ENCODE measurements around the gene PARP12.

PARP12 gene

DNA sequence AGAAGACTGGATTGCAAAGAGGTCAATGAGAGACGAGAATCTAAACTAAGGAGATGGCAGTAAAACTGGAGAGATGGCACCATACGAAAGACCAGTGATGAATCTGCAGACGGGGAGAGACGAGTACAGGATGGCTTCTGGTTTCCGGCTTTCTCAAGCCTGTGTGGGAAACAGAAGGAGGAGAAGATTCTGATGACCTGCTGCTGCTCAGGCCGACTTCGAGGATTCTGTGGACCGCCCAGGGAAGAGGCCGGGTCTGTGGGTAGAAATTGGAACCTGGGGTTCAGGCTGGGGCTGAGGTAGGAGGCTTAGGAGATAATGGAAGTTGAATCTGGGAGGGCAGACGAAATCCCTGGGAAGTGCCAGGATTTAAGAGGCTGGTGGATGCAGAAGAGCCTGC, 48.6 kb downstream of the PARP12 start:
- no peak for DNase-seq (ENCODE audit: low read depth)

DNA sequence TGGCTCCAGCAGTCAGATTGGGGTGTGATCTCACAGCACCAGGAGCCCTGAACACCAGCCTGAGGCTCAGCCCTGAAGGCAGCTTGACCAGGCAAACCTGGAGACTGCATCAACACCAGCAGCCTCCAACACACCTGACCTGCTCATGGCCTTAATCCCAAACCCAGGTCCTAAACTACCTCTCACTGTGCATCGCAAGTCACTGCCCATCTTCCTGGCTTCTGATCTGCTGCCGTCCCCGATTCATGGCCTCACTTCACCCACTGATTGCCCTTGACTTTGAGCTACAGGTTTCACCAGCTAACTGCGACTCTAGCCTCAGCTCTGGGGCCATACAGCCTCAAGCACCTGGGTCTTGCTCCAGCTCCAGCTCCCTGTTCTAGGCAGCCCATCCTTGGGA, 49.1 kb downstream of the PARP12 start:
- DNase-seq (ENCODE audit: low read depth): no peak

DNA sequence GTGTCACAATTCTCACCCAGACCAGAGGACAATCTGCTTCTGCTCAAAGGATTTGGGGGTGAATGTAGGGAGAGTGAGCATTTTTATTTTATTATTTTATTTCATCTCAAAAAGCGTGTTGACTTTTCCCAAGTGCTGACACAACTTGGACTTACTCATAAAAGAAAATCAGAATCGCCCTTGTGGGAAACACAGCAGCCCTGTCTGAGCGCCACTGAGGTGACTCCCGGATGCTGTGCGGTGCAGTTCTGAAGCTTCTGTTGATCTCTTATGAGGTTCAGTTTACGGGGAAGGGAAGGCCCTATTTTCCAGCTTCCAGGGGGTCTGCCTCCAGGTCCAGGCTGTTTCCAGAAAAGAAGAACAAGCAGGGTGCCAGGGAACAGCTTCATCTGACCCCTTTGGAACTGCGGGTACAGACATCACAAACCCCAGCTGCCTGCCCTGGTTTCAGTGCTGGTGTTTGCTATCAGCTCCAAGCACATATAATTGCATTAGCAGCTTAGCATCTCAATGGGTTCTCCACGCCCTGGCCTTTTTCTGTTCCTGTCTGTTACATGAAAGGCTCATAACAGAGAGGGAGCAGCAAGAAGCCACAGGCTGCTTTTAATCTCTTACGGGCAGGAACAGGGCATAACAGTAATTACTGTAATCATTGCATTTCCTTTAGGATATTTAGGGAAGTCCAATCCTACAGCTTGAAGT, 52.4 kb downstream of the PARP12 start:
- no peak for DNase-seq (ENCODE audit: low read depth)

DNA sequence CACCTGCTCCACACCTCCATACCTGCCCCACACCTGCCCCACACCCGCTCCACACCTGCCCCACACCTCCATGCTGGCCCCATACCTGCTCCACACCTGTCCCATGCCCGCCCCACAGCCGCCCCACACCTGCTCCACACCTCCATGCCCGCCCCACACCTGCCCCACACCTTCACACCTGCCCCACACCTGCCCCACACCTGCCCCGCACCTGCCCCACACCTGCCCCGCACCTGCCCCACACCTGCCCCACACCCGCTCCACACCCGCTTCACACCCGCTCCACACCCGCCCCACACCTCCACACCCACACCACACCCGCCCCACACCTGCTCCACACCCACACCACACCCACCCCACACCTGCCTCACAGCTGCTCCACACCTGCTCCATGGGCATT, 53.0 kb downstream of the PARP12 start:
- no peak for DNase-seq (ENCODE audit: low read depth)

DNA sequence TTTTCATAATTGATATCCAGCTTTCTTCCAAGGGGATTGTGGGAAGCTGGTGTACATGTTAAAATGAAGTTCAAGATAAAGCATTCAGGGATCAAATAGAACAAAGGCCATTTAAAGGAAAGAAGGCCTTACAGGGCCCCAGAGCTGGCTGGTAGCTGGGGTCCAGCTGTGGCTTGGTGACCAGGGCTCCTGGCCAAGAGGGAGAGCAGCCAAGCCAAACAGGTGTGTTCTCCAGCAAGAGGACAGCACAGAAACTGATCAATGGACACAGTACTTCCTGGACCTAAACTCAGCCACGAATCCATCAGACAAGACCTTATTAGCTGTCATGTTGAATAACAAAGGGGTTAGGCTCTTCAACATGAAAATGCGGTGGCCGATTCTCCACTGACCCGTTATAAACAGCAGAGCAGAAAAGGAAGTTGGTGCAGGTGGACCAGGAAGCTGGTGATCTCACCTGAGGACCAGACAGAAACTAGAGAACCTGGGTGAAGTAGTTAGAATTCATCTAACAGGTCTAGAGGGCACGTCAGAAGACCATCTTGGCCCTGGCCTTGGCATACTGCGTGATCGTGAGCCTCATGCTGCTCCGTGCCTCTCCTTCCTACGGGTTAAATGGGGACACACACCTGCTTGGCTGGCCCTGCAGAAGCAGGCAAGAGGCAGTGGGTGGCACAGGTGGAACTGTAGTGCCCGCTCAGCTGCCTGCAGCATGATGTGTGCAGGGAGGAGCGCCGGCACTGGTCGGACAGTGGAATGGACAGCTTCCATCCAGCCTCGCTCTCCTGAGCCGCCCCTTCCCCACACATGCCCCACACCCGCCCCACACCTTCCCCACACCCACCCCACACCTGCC, 53.8 kb downstream of the PARP12 start:
- no peak for DNase-seq (ENCODE audit: low read depth)

DNA sequence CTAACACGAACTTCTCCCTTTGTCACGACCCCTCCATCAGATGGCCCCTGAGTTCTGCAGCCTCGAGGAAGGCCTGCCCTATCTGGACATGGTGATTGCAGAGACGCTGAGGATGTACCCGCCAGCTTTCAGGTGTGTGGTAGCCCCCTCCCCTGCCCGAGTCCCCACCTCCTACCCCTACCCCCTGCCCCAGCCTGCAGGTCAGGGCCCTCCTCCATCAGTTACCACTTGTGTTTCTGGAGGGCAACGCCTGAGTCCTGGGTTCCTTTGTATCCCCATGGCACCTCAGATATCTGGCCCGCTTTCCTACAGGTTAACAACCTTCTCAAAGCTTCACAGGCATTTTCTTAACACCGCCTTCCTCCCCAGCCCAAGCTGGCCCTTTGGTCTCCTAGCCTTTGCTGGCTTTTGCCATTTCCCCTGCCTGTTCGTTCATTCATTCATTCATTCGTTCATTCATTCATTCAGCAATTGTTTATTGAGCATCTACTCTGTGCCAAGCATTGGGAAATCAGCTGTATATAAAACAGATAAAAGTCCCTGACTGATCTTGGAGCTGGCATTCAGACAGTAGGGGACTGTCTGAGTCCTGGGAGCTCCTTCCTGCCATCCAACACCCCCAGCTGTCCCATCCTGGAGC, 55.6 kb downstream of the PARP12 start:
- DNase-seq (ENCODE audit: low read depth): no peak

DNA sequence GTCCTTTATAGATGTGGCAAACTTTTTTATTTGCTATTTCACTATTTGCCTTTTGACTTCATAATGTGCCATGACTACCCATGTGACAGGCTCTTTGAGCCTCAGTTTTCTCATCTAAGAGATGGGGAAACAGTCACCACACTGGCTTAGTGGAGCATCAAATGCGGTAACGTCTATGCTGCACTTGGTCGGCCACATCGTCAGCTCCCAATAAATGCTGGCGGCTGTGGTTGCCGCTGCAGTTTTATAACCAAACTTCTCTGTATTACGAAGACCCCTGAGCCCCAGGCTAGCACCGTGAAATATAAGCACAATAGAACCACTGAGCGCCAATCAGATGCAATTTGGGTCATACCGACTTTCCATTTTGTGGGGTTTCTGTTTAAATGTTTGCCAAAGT, 56.2 kb downstream of the PARP12 start:
- DNase-seq (ENCODE audit: low read depth): no peak

DNA sequence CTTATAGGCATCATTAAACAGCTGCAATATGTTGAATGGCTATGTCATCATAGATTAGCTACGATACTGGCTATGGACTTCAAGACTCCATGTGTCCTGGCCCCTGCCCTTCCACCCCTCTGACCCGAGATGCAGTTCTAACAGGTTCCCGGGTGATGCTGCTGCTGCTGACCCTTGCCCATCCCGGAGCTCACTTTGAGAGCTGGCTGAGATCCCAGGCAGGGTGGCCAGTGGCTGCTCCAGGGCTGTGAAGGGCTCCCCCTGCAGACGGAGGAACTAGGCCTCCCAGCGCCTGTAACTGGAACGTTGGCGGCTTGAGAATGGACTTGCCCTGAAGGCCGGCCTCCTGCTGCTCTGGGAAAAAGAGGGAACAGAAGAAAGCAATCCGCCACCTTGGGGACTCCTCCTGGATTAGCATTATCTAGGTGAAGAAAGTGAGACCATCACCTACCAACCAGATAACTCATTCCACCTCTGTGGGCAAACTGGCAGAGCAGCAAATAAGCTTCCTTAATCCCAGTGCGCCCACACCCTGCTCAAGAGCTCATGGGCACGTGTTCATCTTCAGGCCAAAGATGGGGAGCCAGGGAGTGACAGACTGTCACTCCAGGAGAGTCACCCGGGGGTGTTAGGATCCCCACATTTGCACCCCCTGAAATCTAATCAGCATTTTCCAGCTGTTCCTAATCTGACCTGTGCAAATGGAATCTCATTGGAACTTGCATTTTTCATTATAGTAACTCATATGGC, 56.8 kb downstream of the PARP12 start:
- no peak for DNase-seq (ENCODE audit: low read depth)

DNA sequence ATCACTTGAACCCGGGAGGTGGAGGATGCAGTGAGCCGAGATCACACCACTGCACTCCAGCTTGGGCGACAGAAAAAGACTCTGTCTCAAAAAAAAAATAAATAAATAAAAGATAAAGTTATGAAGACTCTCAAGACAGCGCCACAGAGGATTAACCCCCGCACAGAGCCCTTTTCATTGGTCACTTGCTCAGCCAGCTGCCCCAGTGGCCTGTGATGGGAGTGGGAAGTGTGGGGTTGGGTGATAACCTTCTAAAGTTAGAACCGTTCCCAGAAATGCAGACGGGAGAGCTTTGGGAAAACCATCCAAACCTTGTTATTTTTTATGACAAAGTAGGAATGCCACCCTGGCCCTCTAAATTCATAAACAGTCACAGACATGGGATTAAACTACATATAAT, 57.4 kb downstream of the PARP12 start:
- no peak for DNase-seq (ENCODE audit: low read depth)

DNA sequence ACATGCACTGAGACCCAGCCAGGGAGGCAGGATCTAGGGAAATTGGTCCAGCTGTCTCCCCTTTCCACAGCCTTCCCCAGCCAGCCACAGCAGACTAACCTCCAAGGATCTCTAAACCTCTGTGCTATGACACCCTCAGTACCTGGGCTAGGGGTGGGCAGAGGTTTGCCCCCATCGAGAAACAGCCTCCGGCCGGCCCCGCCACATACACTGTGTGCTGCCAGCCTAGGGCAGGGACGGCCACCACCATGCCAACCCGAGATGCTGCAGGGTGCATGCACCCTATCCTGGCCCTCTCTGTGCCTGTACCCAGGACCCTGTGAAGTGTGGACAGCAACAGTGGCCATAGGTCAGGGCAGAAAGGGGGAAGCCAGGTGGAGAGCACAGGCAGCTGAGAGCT, 58.1 kb downstream of the PARP12 start:
- DNase-seq (ENCODE audit: low read depth): no peak

DNA sequence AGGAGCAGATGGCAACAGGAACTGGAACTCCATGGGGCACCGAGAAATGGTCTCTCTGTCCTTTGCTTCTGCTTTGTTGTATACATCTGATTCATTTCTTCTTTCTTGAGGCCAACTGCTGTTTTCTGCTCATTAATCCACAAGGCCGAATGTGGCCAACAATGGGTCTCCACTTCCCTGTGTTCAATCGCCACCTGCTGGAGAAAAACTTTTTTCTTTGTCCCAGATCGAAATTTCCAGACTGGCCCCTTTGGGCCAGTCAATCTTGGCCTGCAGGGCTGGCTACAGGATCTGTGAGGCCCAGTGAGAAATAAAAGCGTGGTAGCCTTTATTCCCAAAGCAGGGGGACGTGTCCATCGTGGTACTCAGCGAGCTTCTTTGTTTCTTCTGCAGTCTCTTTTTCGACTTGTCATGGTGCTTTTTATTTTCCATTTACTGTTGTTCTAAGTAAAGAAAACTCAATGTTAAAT, 58.8 kb downstream of the PARP12 start:
- DNase-seq (ENCODE audit: low read depth): peak; percentile 64

DNA sequence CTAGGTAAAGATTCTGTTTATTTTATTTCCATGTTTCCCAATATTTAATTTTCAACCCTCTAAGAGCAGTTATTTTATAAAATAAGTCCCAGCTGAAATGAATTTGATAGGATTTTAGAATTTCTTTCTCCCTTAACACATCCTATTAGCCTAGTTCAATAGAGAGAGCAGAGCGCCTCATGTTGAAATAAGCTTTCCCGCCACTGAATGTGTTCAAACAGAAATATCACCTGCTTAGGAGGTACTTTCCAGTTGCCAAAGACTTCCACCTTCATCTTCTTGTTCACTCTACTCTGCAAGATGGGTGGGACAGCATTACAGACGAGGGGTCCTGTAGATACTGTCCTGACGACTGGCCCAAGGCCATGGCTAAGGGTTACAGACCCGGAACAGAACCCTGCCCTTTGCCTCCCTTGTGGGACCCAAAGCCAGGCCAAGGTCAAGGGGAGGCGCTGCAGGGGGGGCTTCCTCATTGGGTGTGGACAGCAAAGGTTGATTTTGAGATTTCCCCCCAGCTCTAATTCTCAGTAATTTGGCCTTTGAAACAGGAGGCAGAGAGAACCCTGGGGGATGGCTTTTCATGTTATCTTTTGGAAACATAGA, 62.0 kb downstream of the PARP12 start:
- no peak for DNase-seq (ENCODE audit: low read depth)

DNA sequence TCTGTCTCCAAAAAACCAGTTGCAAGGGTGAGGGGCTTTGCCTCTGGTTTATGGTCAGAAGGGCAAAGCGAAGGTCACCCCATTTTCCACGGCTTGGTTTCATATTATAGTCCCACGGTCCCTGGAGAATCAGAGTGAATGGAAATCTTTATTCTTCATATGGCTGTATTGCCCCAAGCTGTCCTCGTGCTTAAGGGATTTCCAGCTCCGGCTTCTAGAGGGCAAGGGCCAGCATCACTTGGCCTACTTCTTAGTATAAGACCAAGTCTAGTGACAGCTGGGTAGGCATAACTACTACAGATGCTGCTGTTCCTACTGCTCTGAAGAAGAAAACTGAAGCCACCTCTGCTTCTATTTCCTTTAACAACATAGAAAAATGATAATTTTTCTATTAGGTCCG, 63.2 kb downstream of the PARP12 start:
- no peak for DNase-seq (ENCODE audit: low read depth)

DNA sequence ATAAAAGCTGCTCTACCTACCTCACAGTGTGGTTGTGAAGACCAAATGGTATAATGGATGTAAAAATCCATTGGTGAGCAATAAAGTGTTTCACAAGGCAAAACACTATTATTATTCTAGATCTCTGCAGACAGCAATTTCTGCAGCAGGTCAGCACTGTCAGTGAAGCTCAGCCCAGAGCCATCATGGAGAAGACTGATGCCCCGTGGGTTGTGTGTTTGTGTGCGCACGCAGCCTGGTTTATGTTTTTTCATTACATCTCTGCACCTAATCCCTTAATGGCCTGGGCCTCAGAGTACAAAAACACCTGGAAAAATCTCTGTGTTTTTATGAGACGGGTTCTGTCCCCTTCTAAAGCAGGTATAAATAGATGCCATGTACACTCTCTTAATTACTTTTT, 64.2 kb downstream of the PARP12 start:
- DNase-seq (ENCODE audit: low read depth): no peak

DNA sequence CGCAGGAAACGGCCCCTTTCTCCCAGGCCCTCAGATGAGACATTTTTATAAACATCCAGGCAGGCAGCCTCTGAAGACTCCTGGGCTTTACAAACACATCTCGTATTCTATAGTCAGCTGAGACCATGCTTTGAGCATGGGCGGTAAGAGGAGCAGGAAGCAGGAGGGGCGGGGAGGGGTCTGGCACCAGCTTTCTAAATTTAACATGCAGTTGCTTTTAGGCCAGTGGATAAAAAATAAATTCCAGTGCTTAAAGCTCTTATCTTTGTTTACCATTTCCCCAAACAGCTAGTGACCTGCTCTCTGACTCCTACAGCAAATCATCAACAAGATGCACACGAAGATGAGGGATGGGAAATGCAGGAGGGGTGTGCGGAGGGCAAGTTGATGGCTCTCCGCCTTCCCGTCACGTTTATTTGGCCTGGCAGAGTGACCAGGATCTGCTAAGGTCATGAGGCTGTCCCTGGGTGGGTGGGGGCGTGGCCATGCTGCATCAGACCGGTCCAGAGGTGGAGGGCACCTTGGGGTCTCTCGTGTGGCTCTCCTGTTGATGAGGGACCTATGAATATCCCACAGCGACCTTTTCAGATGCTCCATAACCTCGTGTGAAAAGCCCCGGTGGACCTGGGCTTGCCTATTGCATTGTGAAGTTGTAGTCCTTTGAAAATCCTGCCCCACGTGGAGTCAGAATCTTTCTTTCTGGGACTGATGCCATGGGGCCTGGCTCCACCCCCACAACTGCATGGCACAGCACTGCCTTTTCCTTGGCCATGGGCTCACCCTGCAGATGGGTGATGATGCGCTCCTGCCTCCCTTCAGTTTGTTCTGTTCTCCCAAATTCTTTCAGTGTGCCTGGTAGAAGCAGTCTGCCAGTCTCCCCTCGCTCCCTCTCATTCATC, 67.5 kb downstream of the PARP12 start:
- peak; percentile 59 for DNase-seq (ENCODE audit: low read depth)

DNA sequence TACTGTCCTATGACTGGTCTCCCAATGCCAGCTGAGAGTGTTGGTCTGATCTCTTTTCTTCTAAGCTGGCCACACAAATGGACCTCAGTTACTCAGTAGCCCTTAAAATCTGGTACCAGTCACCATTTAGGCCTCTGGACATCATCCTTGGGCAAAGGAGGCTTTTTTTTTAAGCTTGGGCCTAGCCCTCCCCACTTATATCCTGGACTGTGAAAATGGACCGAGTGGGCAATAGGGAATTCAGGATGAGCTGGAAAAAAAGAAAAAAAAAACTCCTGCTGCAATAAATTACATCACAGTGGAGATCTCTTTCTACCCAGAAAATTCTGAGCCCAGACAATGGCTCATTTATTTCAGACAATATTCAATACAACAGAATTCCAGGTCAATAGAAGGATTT, 68.4 kb downstream of the PARP12 start:
- DNase-seq (ENCODE audit: low read depth): no peak

DNA sequence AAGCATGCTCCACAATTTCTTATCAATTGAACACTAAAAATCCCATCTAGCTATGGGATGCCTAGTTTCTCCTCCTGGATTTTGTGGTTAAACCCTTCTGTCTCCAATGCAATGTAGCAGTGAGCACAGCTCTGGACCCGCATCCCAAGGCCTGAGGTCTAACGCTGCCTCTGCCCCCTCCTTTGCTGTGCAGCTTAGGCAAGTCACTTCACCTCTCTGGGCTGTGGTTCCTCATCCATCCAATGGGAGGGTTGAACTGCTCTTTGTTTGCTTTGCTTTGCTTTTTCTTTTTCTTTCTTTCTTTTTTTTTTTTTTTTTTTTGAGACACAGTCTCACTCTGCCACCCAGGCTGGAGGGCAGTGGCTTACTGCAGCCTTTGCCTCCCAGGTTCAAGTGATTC, 69.2 kb downstream of the PARP12 start:
- no peak for DNase-seq (ENCODE audit: low read depth)

DNA sequence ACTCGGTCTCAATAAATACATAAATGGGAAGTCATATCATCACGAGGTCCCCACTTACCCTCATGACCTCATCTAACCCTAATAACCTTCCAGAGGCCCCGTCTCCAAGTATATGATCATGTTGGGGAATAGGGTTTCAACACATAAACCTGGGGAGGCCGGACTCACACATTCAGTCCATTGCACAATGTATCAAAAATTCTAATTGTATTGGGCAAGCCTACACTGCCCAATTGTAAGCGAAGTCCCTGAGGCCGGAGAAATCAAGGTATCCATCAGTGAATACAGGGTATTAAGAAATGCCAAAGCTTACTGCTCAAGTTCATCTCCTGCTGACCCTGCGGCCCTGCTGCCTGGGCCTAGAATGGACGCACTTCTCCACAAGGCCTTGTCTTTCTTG, 69.6 kb downstream of the PARP12 start:
- no peak for DNase-seq (ENCODE audit: low read depth)

DNA sequence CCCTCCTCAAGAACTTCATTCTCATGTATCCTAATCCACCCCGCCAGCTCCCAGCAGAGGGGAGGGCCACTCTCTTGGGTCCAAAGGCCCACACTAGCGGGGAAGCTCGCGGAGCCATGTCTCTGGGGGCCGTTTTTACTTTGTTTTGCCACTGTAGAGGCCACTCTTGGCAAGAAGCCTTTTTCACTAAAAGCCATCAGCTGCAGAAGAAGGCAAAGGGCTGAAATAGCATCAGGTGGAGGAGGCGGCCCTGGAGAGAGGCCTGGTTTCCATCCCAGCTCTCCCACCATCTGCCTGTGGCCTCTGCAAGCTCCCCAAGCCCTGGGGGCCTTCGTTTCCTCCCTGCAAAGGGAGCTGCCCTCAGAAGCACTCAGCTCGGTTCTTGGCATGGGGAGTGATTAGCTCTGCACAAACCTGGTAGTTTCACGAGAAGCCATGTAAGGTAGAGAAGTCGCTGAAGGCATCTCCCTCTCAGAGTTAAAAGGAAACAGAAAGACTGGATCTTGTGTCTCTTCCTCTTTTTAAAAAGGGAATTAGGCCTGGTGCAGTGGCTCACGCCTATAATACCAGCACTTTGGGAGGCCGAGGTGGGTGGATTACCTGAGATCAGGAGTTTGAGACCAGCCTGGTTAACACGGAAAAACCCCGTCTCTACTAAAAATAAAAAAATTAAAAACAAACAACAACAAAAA, 70.3 kb downstream of the PARP12 start:
- no peak for DNase-seq (ENCODE audit: low read depth)

DNA sequence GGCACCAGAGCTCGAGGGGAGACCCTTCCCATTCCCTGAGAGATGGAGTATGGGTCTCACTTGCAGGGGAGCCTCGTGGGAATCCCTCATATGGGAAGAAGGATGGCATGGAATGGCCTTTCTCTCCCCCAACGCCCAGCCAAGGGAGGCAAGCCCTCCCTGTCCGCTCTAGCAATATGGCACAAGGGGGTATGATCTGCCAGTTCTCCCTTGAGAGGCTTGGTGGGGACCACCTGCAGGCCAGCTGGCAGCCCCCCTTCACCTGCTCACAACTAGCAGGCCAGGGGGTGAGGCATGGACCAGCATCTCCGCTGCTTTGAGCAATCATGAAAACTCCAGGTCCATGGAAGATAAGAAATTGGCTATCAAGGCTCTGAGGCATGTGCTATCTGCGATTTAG, 70.8 kb downstream of the PARP12 start:
- no peak for DNase-seq (ENCODE audit: low read depth)
